Measurements from ENCODE around the gene CABCOCO1. TPM values are rescaled to one million over a fixed set of nuclear protein-coding genes. Genes with fewer than 3 reads are reported as not detected.

Gene CABCOCO1
- total and polyA plus RNA-seq, 7 donors = 0.10 to 3.1 (median 0.68) TPM; not detected in 2

DNA sequence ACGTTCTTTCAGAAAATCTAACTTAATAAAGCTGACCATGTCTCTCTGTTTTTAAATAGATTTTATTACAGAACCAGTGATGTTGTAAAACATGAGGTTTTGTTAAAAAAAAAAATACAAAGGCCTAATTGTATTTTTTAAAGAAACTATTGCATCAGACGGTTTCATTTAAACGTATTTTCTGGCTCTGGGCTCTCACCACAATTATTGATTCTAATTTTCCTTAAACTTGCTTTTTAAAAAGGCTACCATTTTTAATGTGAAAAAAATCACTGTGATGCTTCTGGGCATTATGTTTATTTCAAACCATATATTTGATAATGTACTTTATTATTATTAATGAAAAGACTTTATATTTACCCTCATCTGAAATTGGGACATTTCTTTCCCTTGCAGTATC, 94.3 kb downstream of the CABCOCO1 start:
- Histone ChIP-seq H3K4me3 (no peak overlapping the region), H3K36me3 (no peaks in the 10 kb centered on the region), H3K4me1 (peaks cover 0 to 36% (median 15%) of the 10 kb centered on the region in 4 donors), H3K9me3 (no peaks in the 10 kb centered on the region), H3K27ac (no peak overlapping the region), H3K27me3 (no peaks in the 10 kb centered on the region)
- no peak for DNase-seq
- 26 to 77% methylated on average over 3 of the region's 3 CpGs for WGBS, 2 donors
- intact Hi-C loops (cut with DNase I) = loop anchor here (10.0 kb wide), 1 partner anchor 508 kb away; the partner anchor contains the start of gene RTKN2
- TF ChIP-seq EP300 (IDR thresholded peaks at IDR 0.05) = no peak
- no peak for TF ChIP-seq POLR2AphosphoS5 (IDR thresholded peaks at IDR 0.05)

DNA sequence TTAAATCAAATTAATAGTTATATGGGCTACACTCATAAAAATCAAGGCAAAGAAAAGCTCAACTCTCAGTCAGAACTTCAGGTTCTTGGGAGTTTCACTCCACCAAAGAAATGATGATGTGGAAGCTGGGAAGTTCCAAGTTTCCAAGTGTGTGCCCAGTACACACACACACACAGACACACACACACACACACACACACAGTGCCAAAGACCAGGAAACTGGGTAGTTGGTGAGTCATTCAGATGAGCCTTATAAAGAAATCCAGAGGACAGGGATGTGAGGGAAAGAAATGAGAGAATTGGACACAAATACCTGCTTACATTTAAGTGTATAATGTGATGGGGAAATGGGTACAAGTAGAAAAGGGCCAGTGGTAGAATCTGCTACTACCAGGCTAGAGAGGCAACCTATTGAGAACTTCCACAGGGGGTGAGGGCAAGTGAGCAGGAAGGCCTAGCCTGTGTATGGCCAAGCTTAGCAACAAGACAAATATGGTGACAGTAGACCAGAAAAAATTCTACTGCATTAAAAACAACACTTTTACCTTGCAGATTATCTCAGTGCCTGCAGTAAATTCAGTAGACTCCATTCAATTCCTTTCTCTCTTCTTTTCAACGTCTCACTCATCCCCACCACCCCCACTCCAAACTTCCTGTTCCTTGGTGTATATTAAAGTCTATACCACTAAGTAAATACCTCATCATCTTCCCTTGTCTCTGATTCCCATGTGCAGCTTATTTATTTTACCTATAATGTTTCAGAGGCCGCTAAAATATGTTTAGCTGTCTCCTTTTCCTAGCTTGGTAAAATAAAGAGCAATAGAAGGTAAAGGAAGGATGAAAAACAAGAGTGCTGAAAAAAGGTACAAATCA, 95.0 kb downstream of the CABCOCO1 start:
- Histone ChIP-seq H3K27ac (no peak overlapping the region), H3K9me3 (no peaks in the 10 kb centered on the region), H3K4me1 (peaks cover 0 to 28% (median 12%) of the 10 kb centered on the region in 4 donors), H3K4me3 (no peak overlapping the region), H3K27me3 (no peaks in the 10 kb centered on the region), H3K36me3 (no peaks in the 10 kb centered on the region)
- no peak for DNase-seq
- TF ChIP-seq POLR2A (IDR thresholded peaks at IDR 0.05) (no peak), EP300 (IDR thresholded peaks at IDR 0.05) (no peak), POLR2AphosphoS5 (IDR thresholded peaks at IDR 0.05) (no peak)
- TF ChIP-seq, protein P1, sequence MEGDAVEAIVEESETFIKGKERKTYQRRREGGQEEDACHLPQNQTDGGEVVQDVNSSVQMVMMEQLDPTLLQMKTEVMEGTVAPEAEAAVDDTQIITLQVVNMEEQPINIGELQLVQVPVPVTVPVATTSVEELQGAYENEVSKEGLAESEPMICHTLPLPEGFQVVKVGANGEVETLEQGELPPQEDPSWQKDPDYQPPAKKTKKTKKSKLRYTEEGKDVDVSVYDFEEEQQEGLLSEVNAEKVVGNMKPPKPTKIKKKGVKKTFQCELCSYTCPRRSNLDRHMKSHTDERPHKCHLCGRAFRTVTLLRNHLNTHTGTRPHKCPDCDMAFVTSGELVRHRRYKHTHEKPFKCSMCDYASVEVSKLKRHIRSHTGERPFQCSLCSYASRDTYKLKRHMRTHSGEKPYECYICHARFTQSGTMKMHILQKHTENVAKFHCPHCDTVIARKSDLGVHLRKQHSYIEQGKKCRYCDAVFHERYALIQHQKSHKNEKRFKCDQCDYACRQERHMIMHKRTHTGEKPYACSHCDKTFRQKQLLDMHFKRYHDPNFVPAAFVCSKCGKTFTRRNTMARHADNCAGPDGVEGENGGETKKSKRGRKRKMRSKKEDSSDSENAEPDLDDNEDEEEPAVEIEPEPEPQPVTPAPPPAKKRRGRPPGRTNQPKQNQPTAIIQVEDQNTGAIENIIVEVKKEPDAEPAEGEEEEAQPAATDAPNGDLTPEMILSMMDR (IDR thresholded peaks at IDR 0.05) = no peak
- intact Hi-C loops (cut with DNase I) = loop anchor here (10.0 kb wide), 1 partner anchor 507 kb away; the partner anchor contains the start of gene RTKN2
- WGBS, 2 donors = 66 to 73% methylated on average over 2 of the region's 2 CpGs

DNA sequence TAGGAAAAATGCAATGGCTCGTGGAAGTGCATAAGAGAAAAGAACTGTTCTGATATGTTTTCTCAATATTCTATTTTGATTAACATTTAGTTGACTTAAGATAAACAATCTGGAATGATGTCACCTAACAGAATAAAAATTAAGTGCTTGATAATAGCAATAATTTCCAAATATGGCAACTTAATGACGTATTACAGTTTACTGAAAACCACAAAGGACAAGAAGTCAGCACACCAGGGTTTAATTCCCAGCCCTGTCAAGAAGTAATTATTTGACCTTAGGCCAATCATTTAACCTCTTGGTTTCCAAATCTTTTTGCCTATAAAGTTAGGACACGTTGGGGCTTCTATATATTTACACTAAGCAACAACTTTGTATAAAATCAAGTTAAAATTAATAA, 95.7 kb downstream of the CABCOCO1 start:
- H3K27ac ChIP-seq = no peak overlapping the region
- H3K36me3 ChIP-seq = no peaks in the 10 kb centered on the region
- H3K4me1 ChIP-seq = peaks cover 0 to 24% (median 12%) of the 10 kb centered on the region in 4 donors
- H3K27me3 ChIP-seq = no peaks in the 10 kb centered on the region
- no peaks in the 10 kb centered on the region for H3K9me3 ChIP-seq
- WGBS, 2 donors = 65 to 80% methylated on average over 3 of the region's 3 CpGs
- intact Hi-C loops (cut with DNase I) = loop anchor here (10.0 kb wide), 1 partner anchor 506 kb away; the partner anchor contains the start of gene RTKN2
- no peak for DNase-seq
- TF ChIP-seq POLR2A (IDR thresholded peaks at IDR 0.05) (no peak), POLR2AphosphoS5 (IDR thresholded peaks at IDR 0.05) (no peak), EP300 (IDR thresholded peaks at IDR 0.05) (no peak)
- TF ChIP-seq, protein P1 (IDR thresholded peaks at IDR 0.05) = no peak
- H3K4me3 ChIP-seq = no peak overlapping the region

DNA sequence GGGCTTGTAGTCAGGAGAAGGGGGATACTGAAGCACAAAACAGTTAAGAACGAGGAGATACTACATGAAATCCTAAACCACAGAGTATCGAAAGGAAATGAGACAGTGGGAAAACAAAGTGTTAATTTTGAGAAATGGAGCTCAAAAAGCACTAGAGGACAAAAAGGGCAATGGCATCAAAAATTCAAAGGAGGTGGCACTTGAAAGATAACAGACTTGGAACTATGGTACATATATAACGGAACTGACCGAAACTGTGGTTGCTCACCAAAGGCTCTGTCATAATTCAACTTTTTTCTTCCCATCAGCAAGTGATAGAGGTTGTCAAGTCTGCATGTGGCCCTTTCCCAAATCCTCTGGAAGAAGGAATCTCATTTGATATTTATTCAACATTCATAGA, 97.0 kb downstream of the CABCOCO1 start:
- no peak for DNase-seq
- intact Hi-C loops (cut with DNase I) = loop anchor here (10.0 kb wide), 1 partner anchor 505 kb away; the partner anchor contains the start of gene RTKN2
- H3K4me1 ChIP-seq = peaks cover 0 to 14% (median 8%) of the 10 kb centered on the region in 4 donors
- H3K27me3 ChIP-seq = no peaks in the 10 kb centered on the region
- WGBS, 2 donors = 97 to 98% methylated on average over 4 of the region's 4 CpGs
- H3K4me3 ChIP-seq = no peak overlapping the region
- TF ChIP-seq POLR2AphosphoS5 (IDR thresholded peaks at IDR 0.05) (no peak), POLR2A (IDR thresholded peaks at IDR 0.05) (no peak), EP300 (IDR thresholded peaks at IDR 0.05) (no peak)
- TF ChIP-seq, protein P1 (IDR thresholded peaks at IDR 0.05) = no peak
- no peaks in the 10 kb centered on the region for H3K9me3 ChIP-seq
- H3K36me3 ChIP-seq = no peaks in the 10 kb centered on the region
- H3K27ac ChIP-seq = no peak overlapping the region

Measured in sigmoid colon (tissue), 7 donors.